Caco-2 (cell line): ENCODE results near the gene FBXL20. TPM values are rescaled to one million over a fixed set of nuclear protein-coding genes. Genes with fewer than 3 reads are reported as not detected.

Experiments used
- BruUV-seq: library from RNA; stranded (reverse); fragments of 400-500 nt; replicated peaks from 2 replicates; lab custom pipeline; 2021; lab: Mats Ljungman, UMichigan
- CTCF ChIA-PET: fragments of 300-600 bp; sonication (Branson Sonifier 250); formaldehyde crosslinking; loops from one replicate; lab custom pipeline; 2022; ENCODE audit warnings: antibody characterized with exemption; lab: Charles Lee
- POLR2A ChIA-PET: fragments of 300-600 bp; sonication (Branson Sonifier 250); formaldehyde crosslinking; loops from one replicate; lab custom pipeline; 2022; ENCODE audit warnings: antibody characterized with exemption; lab: Charles Lee
- DNase-seq, 2 experiments: peaks; one replicate each; pipeline versions ENCODE4 v3.0.0 to v3.0.0-alpha.2; 2020 to 2022
- H3K27me3 ChIP-seq: replicated peaks from 2 replicates; pipeline ENCODE4 v1.6.0; 2011; ENCODE audit warnings: low read length; ENCODE audit not compliant: control insufficient read depth, insufficient read depth
- H3K36me3 ChIP-seq: 2 replicates; pipeline ENCODE4 v1.5.1; 2011; ENCODE audit warnings: low read length; ENCODE audit not compliant: control insufficient read depth, insufficient read depth
- H3K4me1 ChIP-seq: fragments of 250-450 bp; sonication (Bioruptor Pico); 2 replicates; pipeline ENCODE4 v1.5.1; 2020; ENCODE audit warnings: mild to moderate bottlenecking
- H3K4me3 ChIP-seq: 2 replicates; pipeline ENCODE4 v1.5.1; 2011; ENCODE audit warnings: low read depth, mild to moderate bottlenecking, control low read depth, low read length
- H3K9me3 ChIP-seq: fragments of 250-450 bp; sonication (Bioruptor Pico); 2 replicates; pipeline ENCODE4 v1.5.1; 2020; ENCODE audit warnings: mild to moderate bottlenecking, moderate library complexity
- H3K27ac Mint-ChIP-seq: one replicate; pipeline ENCODE4 v1.8.0; 2022; ENCODE audit warnings: mixed read lengths; ENCODE audit not compliant: unreplicated experiment
- H3K27me3 Mint-ChIP-seq: one replicate; pipeline ENCODE4 v1.8.0; 2022; ENCODE audit warnings: mixed read lengths; ENCODE audit not compliant: insufficient read depth, unreplicated experiment
- H3K36me3 Mint-ChIP-seq: one replicate; pipeline ENCODE4 v1.8.0; 2022; ENCODE audit warnings: mild to moderate bottlenecking, mixed read lengths; ENCODE audit not compliant: insufficient read depth, unreplicated experiment
- H3K4me1 Mint-ChIP-seq: one replicate; pipeline ENCODE4 v1.8.0; 2022; ENCODE audit warnings: low read depth, mixed read lengths; ENCODE audit not compliant: unreplicated experiment
- H3K4me3 Mint-ChIP-seq: one replicate; pipeline ENCODE4 v1.8.0; 2022; ENCODE audit warnings: mild to moderate bottlenecking, moderate library complexity, mixed read lengths; ENCODE audit not compliant: unreplicated experiment
- H3K9me3 Mint-ChIP-seq: one replicate; pipeline ENCODE4 v1.8.0; 2022; ENCODE audit warnings: mixed read lengths; ENCODE audit not compliant: unreplicated experiment
- CTCF ChIP-seq, 2 experiments: fragments of 200-600 bp in 1 of 2; IDR thresholded peaks; 1 replicate in 1 of 2; 2 replicates in 1 of 2; pipeline versions ENCODE4 v1.5.1 to v1.8.0; 2011 to 2022; ENCODE audit warnings: antibody characterized with exemption in 1 of 2, control low read depth in 1 of 2, inconsistent platforms in 1 of 2, low read depth in 1 of 2, low read length in 1 of 2, mild to moderate bottlenecking in 1 of 2, moderate library complexity in 1 of 2; ENCODE audit not compliant: insufficient read depth in 1 of 2, severe bottlenecking in 1 of 2, unreplicated experiment in 1 of 2
- intact Hi-C: fragments of 100-400 bp; cut with micrococcal nuclease; formaldehyde crosslinking; loops from one replicate; pipeline ENCODE4 v1.10.0; 2022; ENCODE audit not compliant: unreplicated experiment
- total RNA-seq: library from RNA; stranded (reverse); gene quantifications from 2 replicates; pipeline ENCODE4 v1.2.3, GENCODE V29; 2022

The FBXL20 gene
- total RNA-seq, 1 experiment from 2014 or later = 12.6 TPM

DNA sequence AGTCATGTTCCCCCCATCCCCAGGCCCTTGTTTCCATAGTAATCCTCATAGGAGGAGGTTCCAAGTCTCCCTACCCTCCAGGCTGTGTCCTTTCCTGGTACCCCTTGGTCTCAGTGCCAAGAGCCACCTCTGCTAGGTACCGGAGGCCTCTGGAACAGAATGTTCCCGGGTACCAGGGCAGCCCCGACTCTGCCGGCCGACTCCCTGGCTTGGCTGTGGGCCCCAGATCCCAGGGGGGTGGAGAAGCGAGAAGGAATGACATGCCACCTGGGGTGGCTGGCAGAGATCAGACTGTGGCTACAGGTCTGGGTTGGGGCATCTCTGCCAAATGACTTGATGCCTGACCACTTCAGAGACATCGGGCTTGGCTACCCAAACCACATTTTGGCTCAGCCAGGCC lies 179.3 kb downstream of the FBXL20 start:
- Mint-ChIP-seq H3K27me3 (peaks cover 15% of the 10 kb centered on the region), H3K4me1 (no peaks in the 10 kb centered on the region), H3K4me3 (no peak overlapping the region), H3K9me3 (no peaks in the 10 kb centered on the region), H3K27ac (no peak overlapping the region), H3K36me3 (no peaks in the 10 kb centered on the region)
- Histone ChIP-seq H3K27me3 (no peaks in the 10 kb centered on the region; the same call in 1 of the 2 replicates), H3K4me3 (no peak overlapping the region), H3K4me1 (no peaks in the 10 kb centered on the region), H3K9me3 (no peaks in the 10 kb centered on the region), H3K36me3 (no peaks in the 10 kb centered on the region)
- intact Hi-C loops = no loop called here
- no peak for DNase-seq
- POLR2A ChIA-PET = no interaction called here
- no TSS peak for BruUV-seq
- no peak for TF ChIP-seq CTCF (IDR thresholded peaks at IDR 0.05; ENCODE audit: insufficient read depth in 1 of 2, low read depth in 1 of 2, low read length in 1 of 2, severe bottlenecking in 1 of 2, unreplicated experiment in 1 of 2)
- CTCF ChIA-PET = interaction anchor here (0.5 to 2.0 kb wide), 4 partner anchors 13 to 130 kb away, joined by 3 to 5 read pairs (median 4); no protein-coding TSS in a partner anchor

DNA sequence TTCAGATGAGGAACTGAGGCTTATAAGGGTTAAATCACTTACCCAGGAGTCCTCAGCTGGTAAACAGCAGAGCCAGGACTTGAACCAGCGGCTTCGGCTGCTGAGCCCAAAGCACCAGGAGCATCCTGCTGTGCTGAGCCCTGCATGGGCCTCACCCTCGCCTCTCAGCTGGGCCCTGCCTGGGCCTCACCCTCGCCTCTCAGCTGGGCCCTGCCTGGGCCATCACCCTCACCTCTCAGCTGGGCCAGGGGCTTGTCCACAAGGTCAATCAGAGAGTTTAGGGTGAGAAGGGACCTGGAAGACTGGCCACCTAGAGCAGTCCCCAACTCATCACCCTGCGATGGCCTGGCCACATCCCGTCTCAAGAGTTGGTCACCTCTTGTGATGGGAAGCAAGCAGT lies 179.9 kb downstream of the FBXL20 start:
- no peaks in the 10 kb centered on the region for H3K36me3 Mint-ChIP-seq
- Histone ChIP-seq H3K27me3 (no peaks in the 10 kb centered on the region; the same call in 1 of the 2 replicates), H3K4me1 (no peaks in the 10 kb centered on the region), H3K4me3 (no peak overlapping the region), H3K9me3 (no peaks in the 10 kb centered on the region), H3K36me3 (no peaks in the 10 kb centered on the region)
- intact Hi-C loops = no loop called here
- peaks cover 15% of the 10 kb centered on the region for H3K27me3 Mint-ChIP-seq
- TF ChIP-seq CTCF (IDR thresholded peaks at IDR 0.05; ENCODE audit: insufficient read depth in 1 of 2, low read depth in 1 of 2, low read length in 1 of 2, severe bottlenecking in 1 of 2, unreplicated experiment in 1 of 2) = no peak
- no peaks in the 10 kb centered on the region for H3K9me3 Mint-ChIP-seq
- ChIA-PET POLR2A (no interaction called here), CTCF (interaction anchor here (0.9 to 2.0 kb wide), 2 partner anchors 15 to 23 kb away, joined by 3 to 5 read pairs; no protein-coding TSS in a partner anchor)
- BruUV-seq = no TSS peak
- DNase-seq = no peak
- no peaks in the 10 kb centered on the region for H3K4me1 Mint-ChIP-seq
- no peak overlapping the region for H3K4me3 Mint-ChIP-seq
- H3K27ac Mint-ChIP-seq = no peak overlapping the region

DNA sequence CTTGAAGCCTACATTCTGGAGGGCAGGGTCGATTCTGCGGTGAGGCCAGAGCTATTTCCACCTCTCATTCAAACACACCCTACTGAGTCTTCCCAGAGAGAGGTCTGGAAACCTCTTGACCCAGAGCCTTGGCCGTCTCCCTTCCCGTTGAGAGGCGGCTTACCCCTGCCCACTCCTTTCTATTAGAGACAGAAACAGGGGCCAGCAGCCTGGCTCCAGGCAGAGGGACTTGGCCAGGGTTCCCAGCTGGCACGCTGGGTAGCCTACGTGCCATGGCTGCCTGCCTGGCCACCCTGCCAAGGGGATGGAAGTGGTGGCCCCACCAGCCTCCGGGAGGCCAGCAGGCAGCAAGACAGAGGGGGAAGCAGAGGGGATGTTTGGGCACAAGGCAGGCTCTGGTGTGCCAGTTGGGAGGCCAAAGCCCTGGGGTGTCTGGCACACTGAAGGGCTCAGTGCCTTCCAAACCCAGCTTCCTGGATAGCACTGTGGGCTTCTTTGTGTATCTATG lies 181.7 kb downstream of the FBXL20 start:
- intact Hi-C loops = no loop called here
- H3K4me1 ChIP-seq = no peaks in the 10 kb centered on the region
- no peaks in the 10 kb centered on the region for H3K9me3 Mint-ChIP-seq
- H3K27me3 ChIP-seq = no peaks in the 10 kb centered on the region; the same call in 1 of the 2 replicates
- DNase-seq = no peak
- H3K4me3 Mint-ChIP-seq = no peak overlapping the region
- no peaks in the 10 kb centered on the region for H3K36me3 ChIP-seq
- H3K4me3 ChIP-seq = no peak overlapping the region
- CTCF ChIA-PET = no interaction called here
- no peaks in the 10 kb centered on the region for H3K9me3 ChIP-seq
- POLR2A ChIA-PET = no interaction called here
- no TSS peak for BruUV-seq
- no peak for TF ChIP-seq CTCF (IDR thresholded peaks at IDR 0.05; ENCODE audit: insufficient read depth in 1 of 2, low read depth in 1 of 2, low read length in 1 of 2, severe bottlenecking in 1 of 2, unreplicated experiment in 1 of 2)
- no peak overlapping the region for H3K27ac Mint-ChIP-seq
- no peaks in the 10 kb centered on the region for H3K4me1 Mint-ChIP-seq
- no peaks in the 10 kb centered on the region for H3K36me3 Mint-ChIP-seq
- H3K27me3 Mint-ChIP-seq = peaks cover 21% of the 10 kb centered on the region
